Thymus (tissue), 11 donors: ENCODE data around the gene CENPK. TPM values are rescaled to one million over a fixed set of nuclear protein-coding genes. Genes with fewer than 3 reads are reported as not detected.

Experiments used
- DNase-seq, 9 donors: peaks; one replicate each; pipeline ENCODE4 v3.0.0-alpha.2; 2013; ENCODE audit warnings: low spot score in 9 of 9, low read depth in 6 of 9, missing footprints in 1 of 9
- H3K27ac ChIP-seq, 2 donors: one replicate each; pipeline ENCODE4 v1.5.1; 2013; ENCODE audit warnings: control low read depth in 1 of 2, low read depth in 1 of 2, low read length in 1 of 2, mild to moderate bottlenecking in 1 of 2, moderate library complexity in 1 of 2
- H3K27me3 ChIP-seq, 2 donors: one replicate each; pipeline ENCODE4 v1.5.1; 2013; ENCODE audit warnings: low read length in 1 of 2; ENCODE audit not compliant: control insufficient read depth in 2 of 2, insufficient read depth in 1 of 2
- H3K36me3 ChIP-seq, 2 donors: one replicate each; pipeline ENCODE4 v1.5.1; 2013; ENCODE audit warnings: low read length in 1 of 2, mild to moderate bottlenecking in 1 of 2, moderate library complexity in 1 of 2; ENCODE audit not compliant: control insufficient read depth in 2 of 2, insufficient read depth in 2 of 2
- H3K4me1 ChIP-seq, 2 donors: one replicate each; pipeline ENCODE4 v1.5.1; 2013; ENCODE audit warnings: low read length in 2 of 2; ENCODE audit not compliant: control insufficient read depth in 2 of 2, insufficient read depth in 2 of 2
- H3K4me3 ChIP-seq, 2 donors: one replicate each; pipeline ENCODE4 v1.5.1; 2013; ENCODE audit warnings: low read length in 2 of 2, control low read depth in 1 of 2, mild to moderate bottlenecking in 1 of 2
- H3K9me3 ChIP-seq, 2 donors: one replicate each; pipeline ENCODE4 v1.5.1; 2013; ENCODE audit warnings: low read length in 1 of 2, mild to moderate bottlenecking in 1 of 2; ENCODE audit not compliant: control insufficient read depth in 2 of 2, insufficient read depth in 1 of 2
- WGBS: extraction: QIAGEN DNeasy Blood & Tissue Kit; methylation state at CpG from one replicate; pipeline ENCODE4 v1.1.7; 2013; 5-methylcytosine and 5-hydroxymethylcytosine counted together
- polyA plus RNA-seq: library from polyadenylated mRNA; stranded (reverse); fragments of 200-250 nt; gene quantifications from one replicate; pipeline ENCODE4 v1.2.3, GENCODE V29; 2013
- total RNA-seq: library from RNA; stranded (reverse); fragments of 120-200 nt; gene quantifications from one replicate; pipeline ENCODE4 v1.2.4, GENCODE V29; 2013
- donor health status: healthy.

The CENPK gene
- total and polyA plus RNA-seq, 2 donors, result 23.1 to 44.9 TPM

DNA sequence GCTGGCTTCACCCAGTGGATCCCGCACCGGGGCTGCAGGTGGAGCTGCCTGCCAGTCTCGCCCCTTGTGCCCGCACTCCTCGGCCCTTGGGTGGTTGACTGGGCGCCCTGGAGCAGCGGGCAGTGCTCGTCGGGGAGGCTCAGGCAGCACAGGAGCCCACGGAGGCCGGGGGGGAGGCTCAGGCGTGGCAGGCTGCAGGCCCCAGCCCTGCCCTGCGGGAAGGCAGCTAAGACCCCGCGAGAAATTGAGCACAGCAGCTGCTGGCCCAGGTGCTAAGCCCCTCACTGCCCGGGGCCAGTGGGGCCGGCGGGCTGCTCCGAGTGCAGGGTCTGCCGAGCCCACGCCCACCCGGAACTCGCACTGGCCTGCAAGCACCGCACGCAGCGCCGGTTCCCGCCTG, 77.6 kb downstream of the CENPK start:
- Histone ChIP-seq H3K36me3 (no peaks in the 10 kb centered on the region), H3K4me3 (no peak overlapping the region), H3K4me1 (peaks cover 3 to 6% of the 10 kb centered on the region in 2 donors), H3K9me3 (no peaks in the 10 kb centered on the region), H3K27me3 (no peaks in the 10 kb centered on the region), H3K27ac (no peak overlapping the region)
- DNase-seq, result no peak
- WGBS, result 94% methylated on average over 28 of the region's 28 CpGs

DNA sequence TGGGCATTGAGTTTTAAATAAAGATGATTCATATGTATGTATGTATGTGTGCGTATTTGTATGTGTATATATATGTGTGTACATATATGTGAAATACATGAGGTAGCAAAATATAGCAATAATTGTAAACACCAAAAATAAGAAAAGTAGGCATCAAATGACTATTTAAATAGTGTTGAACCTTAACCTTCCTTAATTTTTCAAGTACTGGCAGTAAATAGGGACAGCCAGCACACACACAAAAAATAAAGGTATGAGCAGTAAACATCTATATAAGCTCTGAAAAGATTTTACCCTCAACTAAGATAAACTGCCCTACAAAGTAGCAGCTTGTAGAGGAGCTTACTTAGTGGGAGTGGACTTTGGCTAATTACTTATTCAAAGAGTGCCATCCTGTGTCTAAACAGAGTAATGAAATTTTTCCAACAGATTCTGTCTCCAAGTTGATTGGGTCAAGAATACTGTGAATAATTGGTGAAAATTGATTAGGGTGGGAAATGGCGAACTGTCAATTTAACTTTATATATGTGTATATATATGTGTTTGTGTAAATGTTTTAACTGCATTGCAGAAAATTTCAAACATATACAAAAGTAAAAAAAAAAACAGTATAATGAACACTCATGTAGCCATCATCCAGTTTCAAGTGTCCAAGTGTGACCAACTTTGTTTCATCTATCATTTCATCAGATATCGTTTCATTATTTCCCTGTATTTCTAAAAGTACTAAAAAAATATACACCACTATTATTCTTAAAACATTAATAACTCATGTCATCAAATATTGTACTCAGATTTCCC, 79.2 kb downstream of the CENPK start:
- peak; percentile 16 to 70 (median 29) for DNase-seq
- H3K4me1 ChIP-seq, result peaks cover 3 to 10% of the 10 kb centered on the region in 2 donors
- H3K27ac ChIP-seq, result peak overlapping the region in 1 of 2 donors; percentile 93
- no peaks in the 10 kb centered on the region for H3K9me3 ChIP-seq
- no peaks in the 10 kb centered on the region for H3K27me3 ChIP-seq
- H3K4me3 ChIP-seq, result peak overlapping the region; percentile 64 to 83
- H3K36me3 ChIP-seq, result no peaks in the 10 kb centered on the region
- WGBS, result 34% methylated on average over 3 of the region's 3 CpGs

DNA sequence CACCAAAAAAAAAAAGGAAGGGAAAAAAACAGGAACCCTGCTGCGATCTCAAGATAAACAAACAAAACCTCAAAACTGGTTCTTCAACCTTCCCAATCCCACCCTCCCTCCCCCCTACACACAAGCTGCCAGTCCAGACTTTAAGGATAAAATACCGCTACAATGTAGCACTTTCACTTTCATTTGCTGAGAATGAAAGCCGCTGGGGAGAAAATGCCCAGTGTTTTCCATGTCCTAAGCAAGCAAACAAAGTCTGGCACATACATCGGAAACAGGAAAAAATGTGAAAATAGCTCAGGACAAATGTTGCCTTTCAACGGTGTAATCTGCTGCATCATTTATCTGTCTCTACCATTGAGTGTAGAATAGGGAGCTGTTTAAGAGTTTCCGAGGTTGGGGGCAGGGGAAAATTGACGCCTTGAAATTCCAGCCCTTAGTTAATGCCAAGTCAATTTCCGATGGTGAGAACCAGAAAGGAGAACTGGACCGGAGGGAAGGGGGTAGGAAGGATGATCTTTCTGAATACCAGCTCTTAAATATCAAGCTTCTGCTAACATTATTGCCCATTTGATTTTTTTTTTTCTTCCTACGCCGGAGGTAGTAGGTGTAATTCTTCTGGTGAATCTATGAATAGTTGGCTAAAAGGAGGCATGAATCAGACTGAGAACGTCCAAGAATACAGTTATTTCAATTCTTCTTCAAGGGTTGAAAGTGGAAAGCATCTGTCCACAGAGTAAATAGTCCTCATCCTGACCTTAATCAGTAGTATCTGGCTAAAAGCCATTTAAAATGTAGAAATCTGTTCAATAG, 80.0 kb downstream of the CENPK start:
- H3K36me3 ChIP-seq, result no peaks in the 10 kb centered on the region
- peak overlapping the region; percentile 64 to 83 for H3K4me3 ChIP-seq
- H3K27me3 ChIP-seq, result no peaks in the 10 kb centered on the region
- no peaks in the 10 kb centered on the region for H3K9me3 ChIP-seq
- DNase-seq, result peak; percentile 9 to 74 (median 36)
- H3K27ac ChIP-seq, result peak overlapping the region; percentile 55 to 93
- H3K4me1 ChIP-seq, result peaks cover 3 to 10% of the 10 kb centered on the region in 2 donors
- under 1% methylated on average over 12 of the region's 12 CpGs for WGBS

DNA sequence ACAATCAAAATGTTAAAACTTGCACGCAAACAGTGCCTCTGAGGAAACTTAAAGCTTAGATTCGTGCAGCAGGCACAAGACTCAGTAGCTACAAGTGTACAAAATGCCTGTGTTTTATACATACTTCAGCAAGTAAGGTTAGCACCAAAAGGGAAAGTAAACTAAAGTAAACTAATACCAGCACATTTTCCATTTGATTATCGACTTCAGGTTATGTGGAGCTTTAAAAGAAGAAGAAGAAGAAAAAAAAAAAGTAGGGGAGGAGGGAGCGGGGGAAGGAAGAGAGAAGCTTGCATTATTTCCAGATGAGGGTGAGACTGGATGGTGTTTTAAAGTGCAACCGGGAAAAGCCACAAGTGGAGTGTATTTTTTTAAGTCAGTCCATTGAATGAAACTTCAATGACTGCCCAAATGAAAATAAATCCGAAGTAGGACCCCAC, 80.7 kb downstream of the CENPK start:
- no peaks in the 10 kb centered on the region for H3K36me3 ChIP-seq

DNA sequence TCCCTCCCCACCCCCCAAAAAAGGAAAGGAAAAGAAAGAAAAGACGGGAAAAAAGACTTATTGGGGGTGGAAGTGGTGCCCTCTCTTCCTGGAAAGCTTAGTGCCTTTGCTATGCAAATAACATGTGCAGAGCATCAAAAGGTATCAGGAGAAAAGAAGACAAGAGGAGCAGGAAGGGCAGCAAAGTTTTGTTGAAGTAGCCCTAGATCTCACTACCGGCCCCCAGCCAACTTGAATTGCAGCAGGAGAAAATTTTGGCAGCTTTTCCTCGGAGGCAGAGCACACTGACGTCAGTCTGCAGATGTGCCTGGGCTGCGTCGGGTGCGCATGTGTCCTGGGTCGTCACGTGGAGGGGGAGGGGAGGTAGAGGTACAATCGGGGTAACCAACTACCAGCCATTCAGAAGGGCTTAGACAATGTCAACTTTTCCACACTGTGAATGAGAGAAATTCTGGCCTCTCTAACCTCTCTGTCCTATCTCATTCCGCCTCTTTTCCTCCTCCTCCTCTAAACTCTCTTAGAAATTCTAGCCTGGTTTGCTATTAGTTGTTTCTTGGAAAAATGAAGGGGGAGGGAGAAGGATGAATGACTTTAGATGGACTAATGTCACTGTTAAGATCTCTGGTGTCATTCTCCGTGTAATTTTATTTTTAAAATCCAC, 81.2 kb downstream of the CENPK start, which contains the start of gene ADAMTS6:
ADAMTS6 (minus strand) TSS at position 286 of the 661 bp plus-strand sequence. CDS start 8,247 bp downstream, outside the sequence.
- Histone ChIP-seq H3K4me3 (peak within 1 kb of the TSS; percentile 64 to 83), H3K9me3 (no peaks in the 10 kb centered on the region), H3K4me1 (peaks cover 3 to 10% of the 10 kb centered on the region in 2 donors), H3K27ac (peak within 1 kb of the TSS in 1 of 2 donors; percentile 93), H3K27me3 (no peaks in the 10 kb centered on the region), H3K36me3 (no peaks in the 10 kb centered on the region)
- DNase-seq, result peak; percentile 70 to 92 (median 85)
- under 1% methylated on average over 12 of the region's 12 CpGs for WGBS

More for the DNA sequence above, 80.7 kb downstream of the CENPK start:
- Histone ChIP-seq H3K4me1 (peaks cover 3 to 10% of the 10 kb centered on the region in 2 donors), H3K27me3 (no peaks in the 10 kb centered on the region), H3K27ac (peak overlapping the region in 1 of 2 donors; percentile 93), H3K9me3 (no peaks in the 10 kb centered on the region), H3K4me3 (peak overlapping the region; percentile 64 to 83)
- DNase-seq, result peak in 7 of 9 donors; percentile 9 to 60 (median 30)
- under 1% methylated on average over 6 of the region's 6 CpGs for WGBS

DNA sequence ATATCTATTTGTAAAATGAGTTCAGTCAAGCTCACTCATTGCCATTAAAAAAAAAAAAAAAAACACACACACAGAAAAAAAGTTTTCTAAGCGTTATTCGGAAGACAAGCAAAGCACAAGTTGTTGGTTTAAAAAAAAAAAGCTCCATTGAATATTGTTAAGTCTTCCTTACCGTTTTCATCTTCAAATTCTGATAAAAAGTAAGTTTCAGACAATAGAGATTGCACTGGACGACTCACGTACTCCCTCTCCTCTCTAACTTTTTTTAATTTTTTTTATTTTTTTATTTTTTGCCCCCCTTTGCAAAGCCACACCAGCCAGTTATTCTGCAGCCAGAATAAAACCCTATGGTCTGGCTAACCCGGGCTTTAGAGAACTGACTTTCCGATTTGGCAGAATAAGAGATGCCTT, 81.8 kb downstream of the CENPK start:
- WGBS, result under 1% methylated on average over 7 of the region's 7 CpGs
- peak overlapping the region in 1 of 2 donors; percentile 93 for H3K27ac ChIP-seq
- no peaks in the 10 kb centered on the region for H3K36me3 ChIP-seq
- peaks cover 3 to 10% of the 10 kb centered on the region in 2 donors for H3K4me1 ChIP-seq
- DNase-seq, result peak in 5 of 9 donors; percentile 2 to 43 (median 7)
- H3K27me3 ChIP-seq, result no peaks in the 10 kb centered on the region
- H3K9me3 ChIP-seq, result no peaks in the 10 kb centered on the region
- H3K4me3 ChIP-seq, result peak overlapping the region; percentile 64 to 83

DNA sequence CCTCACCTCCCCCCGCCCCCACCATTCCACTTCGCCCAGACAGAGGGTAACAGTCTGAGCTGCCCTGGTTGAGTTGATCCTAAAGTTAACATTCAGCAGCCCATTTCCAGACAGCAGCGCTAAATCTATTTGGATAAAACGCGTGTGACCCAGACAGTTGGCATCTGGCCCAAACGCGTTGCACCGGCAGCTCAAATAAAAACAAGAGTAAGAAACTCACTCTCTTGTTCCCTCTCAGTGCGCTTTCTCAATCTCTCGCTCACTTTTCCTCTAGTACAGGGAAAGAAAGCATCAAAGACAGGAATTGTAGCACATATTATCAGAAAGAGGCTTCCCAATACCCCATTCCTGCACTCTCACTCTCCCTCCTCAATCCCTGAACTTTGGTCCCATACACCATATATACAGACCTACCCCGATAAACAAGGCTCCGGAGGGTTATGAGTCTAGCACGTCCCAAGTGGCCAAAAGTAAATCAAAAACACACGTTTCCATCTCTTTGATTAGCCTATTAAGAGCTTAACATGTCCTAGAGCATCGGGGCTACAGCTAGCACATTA, 82.6 kb downstream of the CENPK start:
- Histone ChIP-seq H3K4me1 (peaks cover 3 to 10% of the 10 kb centered on the region in 2 donors), H3K27me3 (no peaks in the 10 kb centered on the region), H3K27ac (peak overlapping the region in 1 of 2 donors; percentile 35), H3K9me3 (no peaks in the 10 kb centered on the region), H3K36me3 (no peaks in the 10 kb centered on the region), H3K4me3 (peak overlapping the region; percentile 50 to 64)
- peak; percentile 21 to 66 (median 32) for DNase-seq
- under 1% methylated on average over 15 of the region's 15 CpGs for WGBS

DNA sequence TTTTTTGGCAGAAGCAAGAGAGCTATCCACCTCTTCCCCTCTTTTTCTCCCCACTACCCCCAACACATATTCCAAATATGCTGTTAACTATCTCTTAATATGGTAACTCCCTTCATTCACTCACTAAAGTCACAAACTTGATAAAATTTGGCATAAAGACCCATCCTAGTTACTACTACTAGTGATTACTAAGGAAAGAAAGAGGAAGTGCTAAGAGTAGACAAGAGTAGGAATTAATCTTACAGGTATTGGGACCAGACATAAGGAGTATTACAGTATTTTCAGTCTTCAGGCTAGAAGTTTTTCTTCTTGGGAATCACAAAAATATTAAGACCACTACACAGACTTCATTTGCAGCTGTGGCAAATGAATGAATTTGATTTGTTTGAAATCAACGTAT, 83.4 kb downstream of the CENPK start:
- peaks cover 3 to 10% of the 10 kb centered on the region in 2 donors for H3K4me1 ChIP-seq
- H3K36me3 ChIP-seq, result no peaks in the 10 kb centered on the region
- H3K9me3 ChIP-seq, result no peaks in the 10 kb centered on the region
- 73% methylated on average over 1 of the region's 1 CpG for WGBS
- no peak overlapping the region for H3K4me3 ChIP-seq
- H3K27ac ChIP-seq, result no peak overlapping the region
- H3K27me3 ChIP-seq, result no peaks in the 10 kb centered on the region
- DNase-seq, result no peak
